HG03175 (cell line): Measurements from ENCODE around the gene ST3GAL6.

Source experiments
- ATAC-seq: cut with Tn5 transposase; IDR thresholded peaks from one replicate; pipeline ENCODE4 v1.9.1; 2021; ENCODE audit warnings: mild to moderate bottlenecking, moderate library complexity; ENCODE audit not compliant: unreplicated experiment

ST3GAL6 gene

DNA sequence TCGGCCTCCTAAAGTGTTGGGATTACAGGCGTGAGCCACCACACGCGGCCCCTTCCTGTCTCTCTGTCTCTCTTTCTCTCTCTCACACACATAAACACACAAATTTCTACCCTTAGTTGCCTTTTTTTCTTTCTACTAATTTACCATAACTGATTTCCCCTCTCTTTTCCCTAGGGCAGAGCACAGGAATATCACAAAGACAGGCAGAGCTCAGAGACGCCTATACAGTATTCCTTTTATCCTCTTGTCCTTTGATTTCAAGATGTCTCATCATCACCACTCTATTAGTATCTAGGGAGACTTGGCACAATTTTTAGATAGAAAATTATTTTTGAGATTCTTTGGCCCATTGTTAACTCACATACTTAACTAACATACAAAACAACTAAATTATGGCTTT is 25.8 kb upstream of the ST3GAL6 start:
- no peak for ATAC-seq

DNA sequence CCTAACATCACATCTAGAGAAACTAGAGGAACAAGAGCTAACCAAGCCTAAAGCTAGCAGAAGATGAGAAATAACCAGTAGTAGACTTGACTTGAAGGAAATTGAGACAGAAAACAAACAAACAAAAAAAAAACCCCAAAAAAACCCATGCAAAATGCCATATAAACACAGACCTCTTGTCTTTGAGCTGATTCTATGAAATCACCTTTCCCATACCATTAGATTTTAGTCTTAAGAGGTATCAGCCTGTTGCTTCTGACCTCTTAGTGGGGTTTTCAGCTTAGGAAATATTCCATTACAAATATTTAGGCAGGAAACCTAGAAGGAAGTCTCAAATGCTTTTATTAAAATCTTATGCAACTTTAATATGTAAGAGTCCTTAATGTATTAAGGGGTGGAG is 23.9 kb upstream of the ST3GAL6 start:
- ATAC-seq = no peak

DNA sequence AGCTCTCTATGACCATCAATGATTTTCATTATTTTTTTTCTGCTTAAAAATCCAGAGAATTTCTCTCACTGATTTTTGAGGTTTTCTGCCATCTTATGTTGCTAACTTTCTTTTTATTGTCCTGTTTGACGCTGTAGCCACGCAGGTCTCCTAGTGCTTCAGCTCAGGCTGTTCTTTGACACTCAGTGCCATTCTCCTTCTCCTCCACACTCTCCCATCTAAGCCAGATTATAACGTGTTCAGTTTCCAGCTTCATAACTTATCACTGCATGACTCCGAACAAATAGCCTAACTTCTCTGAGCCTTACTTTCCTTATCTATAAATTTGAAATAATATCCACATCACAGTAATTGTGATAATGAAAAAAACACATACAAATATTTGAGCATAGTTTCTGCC is 22.8 kb upstream of the ST3GAL6 start:
- ATAC-seq = no peak

DNA sequence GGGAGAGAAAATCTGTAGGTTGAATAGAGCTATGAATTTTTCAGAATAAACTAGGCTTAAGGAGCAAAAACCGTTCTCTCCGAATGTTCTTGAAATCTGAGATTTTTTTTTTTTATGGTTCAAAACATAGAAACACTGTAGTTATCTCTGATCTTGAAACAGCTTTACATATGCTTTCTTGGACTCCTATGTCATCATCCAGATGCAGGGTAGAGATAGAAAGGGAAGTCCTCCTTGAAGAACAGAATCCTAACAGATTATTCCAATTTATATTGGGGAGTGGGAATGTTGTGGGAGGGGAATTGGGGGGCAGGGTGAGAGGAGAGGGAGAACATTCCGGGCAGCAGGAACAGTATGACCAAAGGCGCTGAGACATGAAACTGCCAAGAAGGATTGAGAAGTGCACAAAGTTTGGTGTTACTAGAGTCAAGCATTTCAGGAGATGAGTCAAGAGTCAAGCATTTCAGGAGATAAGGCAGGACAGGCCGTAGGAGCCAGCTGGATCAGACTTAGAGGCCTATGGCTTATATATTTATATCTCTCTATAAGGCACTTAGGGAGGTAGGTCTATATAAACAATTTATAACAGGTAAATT is 21.9 kb upstream of the ST3GAL6 start:
- no peak for ATAC-seq

- ATAC-seq = no peak
Observed at GRCh38 chr3:98743071-98743470, 20.1 kb upstream of the ST3GAL6 start.

DNA sequence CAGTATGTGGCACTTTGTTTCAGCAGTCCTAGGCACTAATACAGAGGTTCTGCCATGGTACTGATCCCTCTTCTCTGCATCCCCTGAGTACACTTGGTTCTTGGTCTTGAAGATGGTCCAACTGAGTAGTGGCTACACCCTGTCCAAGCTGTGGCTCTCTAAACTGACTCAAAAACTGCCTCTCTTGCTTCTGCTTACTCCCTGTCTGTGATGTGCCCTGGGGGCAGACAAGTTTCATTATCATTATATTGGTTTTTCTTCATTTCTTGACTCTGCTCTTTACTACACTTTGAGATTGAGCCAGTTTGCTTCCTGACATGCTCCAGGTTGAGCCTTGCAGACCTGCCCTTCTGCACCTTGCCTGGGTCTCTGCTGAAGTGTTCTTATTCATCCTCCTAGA is 18.9 kb upstream of the ST3GAL6 start:
- ATAC-seq = no peak

- ATAC-seq = no peak
Observed at GRCh38 chr3:98745718-98746117, 17.4 kb upstream of the ST3GAL6 start.

- no peak for ATAC-seq
Observed at GRCh38 chr3:98746122-98746521, 17.0 kb upstream of the ST3GAL6 start.

GRCh38 chr3:98746882-98747281 is 16.3 kb upstream of the ST3GAL6 start:
- no peak for ATAC-seq

GRCh38 chr3:98750276-98750919 is 12.7 kb upstream of the ST3GAL6 start:
- no peak for ATAC-seq

DNA sequence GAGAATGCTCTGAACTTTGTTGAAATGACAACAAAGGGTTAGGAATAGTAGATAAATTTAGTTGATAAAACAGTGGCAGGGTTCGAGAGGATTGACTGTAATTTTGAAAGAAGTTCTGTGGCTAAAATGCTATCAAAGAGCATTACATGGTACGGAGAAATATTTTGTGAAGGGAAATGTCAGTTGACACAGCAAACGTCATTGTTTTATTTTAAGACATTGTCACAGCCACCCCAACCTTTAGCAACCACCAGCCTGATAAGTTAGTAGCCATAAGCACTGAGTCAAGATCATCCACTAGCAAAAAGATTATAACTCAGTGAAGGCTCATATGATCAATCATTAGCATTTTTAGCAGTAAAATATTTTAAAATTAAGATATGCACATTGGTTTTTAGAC is 8.7 kb upstream of the ST3GAL6 start:
- no peak for ATAC-seq

- no peak for ATAC-seq
Observed at GRCh38 chr3:98755601-98756000, 7.5 kb upstream of the ST3GAL6 start.

DNA sequence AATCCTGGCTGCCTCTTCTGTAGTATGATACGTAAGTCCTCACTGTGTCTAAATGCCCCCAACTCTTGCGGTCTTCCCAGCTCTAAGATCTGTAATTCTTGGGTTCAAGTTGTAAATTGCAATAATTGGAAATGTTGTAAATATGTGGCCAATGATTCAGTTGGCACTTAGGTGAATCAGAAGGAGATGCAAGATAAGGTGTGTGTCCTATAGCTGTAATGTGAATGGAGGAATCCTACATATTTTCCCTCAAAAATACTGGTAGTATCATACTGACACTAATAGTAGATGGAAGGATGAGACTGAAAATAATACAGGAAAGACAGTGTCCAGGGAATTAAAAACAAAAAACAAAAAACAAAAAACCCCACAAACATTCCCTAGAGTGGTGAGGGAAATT is 3.5 kb upstream of the ST3GAL6 start:
- no peak for ATAC-seq

DNA sequence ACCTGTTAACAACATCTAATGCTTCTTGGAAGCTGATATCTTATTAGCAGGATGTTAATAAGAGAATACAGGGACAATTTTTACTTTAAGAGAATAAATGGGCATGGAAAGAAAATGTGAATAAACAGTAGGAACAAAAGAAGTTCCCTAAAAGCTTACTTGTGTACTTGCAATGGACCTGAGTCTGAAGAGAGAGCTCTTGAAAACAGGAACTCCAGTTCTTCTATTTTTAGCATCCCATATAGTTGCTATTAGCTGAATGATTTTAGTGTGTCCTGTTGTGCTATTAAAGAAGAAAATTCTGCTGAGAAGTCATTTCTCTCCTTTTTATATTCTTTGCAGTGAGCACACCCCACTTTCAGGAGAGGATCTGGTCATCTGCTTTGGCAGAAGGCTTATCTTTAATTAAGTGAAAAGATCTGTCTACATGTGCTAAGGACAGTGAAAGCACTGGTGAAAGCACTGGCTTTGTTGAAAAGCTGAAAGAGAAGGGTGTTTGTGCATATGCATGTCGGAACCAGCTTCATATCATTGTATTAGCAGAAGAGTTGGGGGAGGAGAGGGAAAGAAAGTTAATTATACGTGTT is 1.4 kb upstream of the ST3GAL6 start:
- no peak for ATAC-seq

GRCh38 chr3:98763819-98764418 is 779 bp downstream of the ST3GAL6 start:
- no peak for ATAC-seq

- ATAC-seq = no peak
Observed at GRCh38 chr3:98764472-98764884, 1.3 kb downstream of the ST3GAL6 start.

DNA sequence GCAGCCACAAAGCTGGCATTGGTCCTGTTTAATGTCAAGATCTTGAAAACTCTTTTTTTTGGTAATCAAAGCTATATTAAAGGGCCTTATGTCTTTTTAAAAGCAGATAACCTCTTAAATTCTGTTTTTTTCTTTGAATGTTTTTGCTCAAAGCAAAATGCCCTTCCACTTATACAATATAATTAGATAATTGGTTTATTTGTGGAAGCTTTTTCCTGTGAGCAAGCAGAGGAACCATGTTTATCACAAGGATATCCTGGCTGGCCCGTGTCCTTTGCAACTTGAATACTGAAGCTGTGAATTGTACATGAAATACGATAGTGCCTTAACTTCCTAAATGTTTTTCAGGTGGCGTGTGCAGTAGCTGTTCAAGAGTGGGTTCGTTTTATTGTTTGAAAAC is 2.6 kb downstream of the ST3GAL6 start:
- no peak for ATAC-seq

GRCh38 chr3:98766924-98767323 is 3.8 kb downstream of the ST3GAL6 start:
- no peak for ATAC-seq

DNA sequence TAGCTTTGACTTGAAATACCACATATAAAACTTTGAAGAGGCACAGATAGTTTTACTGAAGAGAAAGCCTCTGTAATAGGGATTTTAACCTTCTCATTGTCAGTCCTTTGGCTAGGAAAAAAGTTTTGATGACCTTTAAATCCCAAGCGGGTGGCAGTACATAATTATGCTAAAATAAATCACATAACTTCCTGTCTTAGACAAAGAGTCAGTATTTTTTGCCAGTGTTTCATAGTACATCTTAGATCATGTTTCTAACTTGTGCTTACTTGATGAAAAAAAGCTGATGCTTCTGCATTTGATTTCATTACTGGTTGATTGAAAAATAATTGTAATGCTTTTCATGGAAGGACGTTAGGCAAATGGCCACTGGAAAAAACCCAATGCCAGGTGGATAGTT is 5.8 kb downstream of the ST3GAL6 start:
- no peak for ATAC-seq

- no peak for ATAC-seq
Observed at GRCh38 chr3:98769448-98769847, 6.3 kb downstream of the ST3GAL6 start.

DNA sequence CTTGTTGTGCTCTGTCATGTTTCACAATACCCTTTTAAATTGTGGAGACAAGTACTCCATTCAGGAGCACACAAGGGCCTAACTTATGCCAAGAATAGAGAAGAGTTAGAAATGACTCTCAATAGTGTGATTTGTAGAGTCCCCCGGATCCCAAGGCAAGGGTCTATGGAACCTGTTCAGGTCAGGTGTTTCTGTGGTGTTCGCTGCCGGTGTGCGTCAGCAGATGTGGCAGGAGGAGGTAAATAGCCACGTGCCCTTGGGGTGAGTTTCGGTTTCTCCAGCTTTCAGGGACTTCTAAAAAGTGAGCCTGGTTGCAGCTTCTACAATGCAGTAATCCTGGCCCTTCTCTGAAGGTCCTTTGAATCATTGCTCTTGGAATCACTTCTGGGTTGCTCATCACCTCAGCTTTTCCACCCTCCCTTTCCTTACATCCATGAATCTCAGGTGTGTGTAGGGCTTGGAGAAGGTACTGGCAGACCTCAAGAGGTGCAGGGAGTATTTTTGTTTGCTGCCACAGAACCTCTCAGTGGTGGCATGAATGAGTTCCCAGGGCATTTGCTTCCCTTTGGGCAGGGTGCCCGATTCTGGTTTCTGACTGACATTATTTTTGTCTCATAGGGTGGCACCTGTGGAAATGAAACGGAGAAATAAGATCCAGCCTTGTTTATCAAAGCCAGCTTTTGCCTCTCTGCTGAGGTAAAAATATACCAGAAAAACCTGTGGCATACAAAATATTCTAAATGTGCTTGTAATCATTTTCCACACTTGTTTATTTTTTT is 7.3 kb downstream of the ST3GAL6 start:
- ATAC-seq = peak; percentile 67
